KG1 (cell line): Measurements from ENCODE around the gene ZNF423.
"Not testable (repeated sequence)": the region's sequence is repeated elsewhere in the genome, so short reads cannot be mapped to it uniquely, and the experiment has no call there.

Experiments used
- DNase-seq: peaks from one replicate; lab custom pipeline; 2025; lab: John Stamatoyannopoulos, UW

ZNF423 gene

GRCh38 chr16:49696414-49697101 lies 159.4 kb downstream of the ZNF423 start:
- DNase-seq = no peak

GRCh38 chr16:49695782-49696413 lies 160.0 kb downstream of the ZNF423 start:
- no peak for DNase-seq

- DNase-seq = no peak
Observed at GRCh38 chr16:49693445-49693844, 162.5 kb downstream of the ZNF423 start.

- DNase-seq = no peak
Observed at GRCh38 chr16:49690778-49691177, 165.1 kb downstream of the ZNF423 start.

GRCh38 chr16:49688036-49688697 lies 167.7 kb downstream of the ZNF423 start:
- DNase-seq = no peak

- no peak for DNase-seq
Observed at GRCh38 chr16:49687476-49688002, 168.4 kb downstream of the ZNF423 start.

- no peak for DNase-seq
Observed at GRCh38 chr16:49684696-49685095, 171.2 kb downstream of the ZNF423 start.

- DNase-seq = no peak
Observed at GRCh38 chr16:49682577-49683165, 173.2 kb downstream of the ZNF423 start.

- no peak for DNase-seq
Observed at GRCh38 chr16:49681217-49681883, 174.6 kb downstream of the ZNF423 start.

GRCh38 chr16:49679095-49679494 lies 176.8 kb downstream of the ZNF423 start:
- DNase-seq = no peak

- not testable (repeated sequence) for DNase-seq
Observed at GRCh38 chr16:49677661-49678060, 178.3 kb downstream of the ZNF423 start.

GRCh38 chr16:49675413-49675812 lies 180.5 kb downstream of the ZNF423 start:
- DNase-seq = no peak

GRCh38 chr16:49674990-49675389 lies 180.9 kb downstream of the ZNF423 start:
- no peak for DNase-seq

- DNase-seq = no peak
Observed at GRCh38 chr16:49674351-49674851, 181.5 kb downstream of the ZNF423 start.

GRCh38 chr16:49673442-49673841 lies 182.5 kb downstream of the ZNF423 start:
- DNase-seq = no peak

- no peak for DNase-seq
Observed at GRCh38 chr16:49672753-49673152, 183.2 kb downstream of the ZNF423 start.

- no peak for DNase-seq
Observed at GRCh38 chr16:49671333-49671732, 184.6 kb downstream of the ZNF423 start.

GRCh38 chr16:49670627-49671026 lies 185.3 kb downstream of the ZNF423 start:
- no peak for DNase-seq

- DNase-seq = no peak
Observed at GRCh38 chr16:49665482-49666230, 190.3 kb downstream of the ZNF423 start.

GRCh38 chr16:49664221-49665215 lies 191.4 kb downstream of the ZNF423 start:
- DNase-seq = no peak
